ENCODE measurements around the gene FAM72A. TPM values are rescaled to one million over a fixed set of nuclear protein-coding genes. Genes with fewer than 3 reads are reported as not detected.
"Not testable (repeated sequence)": the region's sequence is repeated elsewhere in the genome, so short reads cannot be mapped to it uniquely, and the experiment has no call there.

The FAM72A gene
- polyA plus RNA-seq = 1 to 10 TPM; 2.5 to 3.1 TPM

- not testable (repeated sequence) for H3K9me3 ChIP-seq (ENCODE audit: control insufficient read depth in 2 of 2, insufficient read depth in 1 of 2, low read depth in 1 of 2, low read length in 1 of 2); H3K27me3 ChIP-seq (ENCODE audit: control insufficient read depth in 1 of 2, insufficient read depth in 2 of 2, low read length in 2 of 2); H3K4me1 ChIP-seq (ENCODE audit: control insufficient read depth in 2 of 2, insufficient read depth in 2 of 2, low read length in 1 of 2); H3K36me3 ChIP-seq (ENCODE audit: control insufficient read depth in 2 of 2, insufficient read depth in 2 of 2, low read length in 1 of 2)
- peak within 1 kb of the TSS; percentile 70 to 82 for H3K27ac ChIP-seq (ENCODE audit: low read depth in 2 of 2, low read length in 1 of 2)
- WGBS, 2 donors = 0% methylated on average over 18 to 22 of the region's 36 CpGs
- peak within 1 kb of the TSS; percentile 45 to 52 for H3K4me3 ChIP-seq (ENCODE audit: low read depth in 1 of 2, low read length in 2 of 2)
Observed at GRCh38 chr1:206202789-206203363, at the start of gene FAM72A. Gene FAM72A (minus strand): TSS chr1:206202839. CDS start chr1:206202025, 814 bp downstream.

- H3K9me3 ChIP-seq (ENCODE audit: control insufficient read depth in 2 of 2, insufficient read depth in 1 of 2, low read depth in 1 of 2, low read length in 1 of 2); H3K36me3 ChIP-seq (ENCODE audit: control insufficient read depth in 2 of 2, insufficient read depth in 2 of 2, low read length in 1 of 2); H3K27ac ChIP-seq (ENCODE audit: low read depth in 2 of 2, low read length in 1 of 2); H3K4me3 ChIP-seq (ENCODE audit: low read depth in 1 of 2, low read length in 2 of 2); H3K27me3 ChIP-seq (ENCODE audit: control insufficient read depth in 1 of 2, insufficient read depth in 2 of 2, low read length in 2 of 2); H3K4me1 ChIP-seq (ENCODE audit: control insufficient read depth in 2 of 2, insufficient read depth in 2 of 2, low read length in 1 of 2): not testable (repeated sequence)
- WGBS, 2 donors = 62 to 68% methylated on average over 2 of the region's 3 CpGs
Observed at GRCh38 chr1:206250953-206251681, 48.5 kb upstream of the FAM72A start.

GRCh38 chr1:206246129-206246886 is 43.7 kb upstream of the FAM72A start:
- H3K4me3 ChIP-seq (ENCODE audit: low read depth in 1 of 2, low read length in 2 of 2) = not testable (repeated sequence)
- no CpG with 5 or more reads among the region's 10 CpGs for WGBS, 2 donors

GRCh38 chr1:206245479-206245878 is 42.8 kb upstream of the FAM72A start:
- not testable (repeated sequence) for H3K9me3 ChIP-seq (ENCODE audit: control insufficient read depth in 2 of 2, insufficient read depth in 1 of 2, low read depth in 1 of 2, low read length in 1 of 2); H3K27ac ChIP-seq (ENCODE audit: low read depth in 2 of 2, low read length in 1 of 2); H3K27me3 ChIP-seq (ENCODE audit: control insufficient read depth in 1 of 2, insufficient read depth in 2 of 2, low read length in 2 of 2); H3K36me3 ChIP-seq (ENCODE audit: control insufficient read depth in 2 of 2, insufficient read depth in 2 of 2, low read length in 1 of 2); H3K4me3 ChIP-seq (ENCODE audit: low read depth in 1 of 2, low read length in 2 of 2); H3K4me1 ChIP-seq (ENCODE audit: control insufficient read depth in 2 of 2, insufficient read depth in 2 of 2, low read length in 1 of 2)
- WGBS, 2 donors = 89 to 97% methylated on average over 1 of the region's 3 CpGs

More at GRCh38 chr1:206246129-206246886, 43.7 kb upstream of the FAM72A start:
- not testable (repeated sequence) for H3K27me3 ChIP-seq (ENCODE audit: control insufficient read depth in 1 of 2, insufficient read depth in 2 of 2, low read length in 2 of 2); H3K4me1 ChIP-seq (ENCODE audit: control insufficient read depth in 2 of 2, insufficient read depth in 2 of 2, low read length in 1 of 2); H3K9me3 ChIP-seq (ENCODE audit: control insufficient read depth in 2 of 2, insufficient read depth in 1 of 2, low read depth in 1 of 2, low read length in 1 of 2); H3K36me3 ChIP-seq (ENCODE audit: control insufficient read depth in 2 of 2, insufficient read depth in 2 of 2, low read length in 1 of 2); H3K27ac ChIP-seq (ENCODE audit: low read depth in 2 of 2, low read length in 1 of 2)

- not testable (repeated sequence) for H3K9me3 ChIP-seq (ENCODE audit: control insufficient read depth in 2 of 2, insufficient read depth in 1 of 2, low read depth in 1 of 2, low read length in 1 of 2); H3K4me3 ChIP-seq (ENCODE audit: low read depth in 1 of 2, low read length in 2 of 2); H3K27ac ChIP-seq (ENCODE audit: low read depth in 2 of 2, low read length in 1 of 2); H3K36me3 ChIP-seq (ENCODE audit: control insufficient read depth in 2 of 2, insufficient read depth in 2 of 2, low read length in 1 of 2); H3K27me3 ChIP-seq (ENCODE audit: control insufficient read depth in 1 of 2, insufficient read depth in 2 of 2, low read length in 2 of 2); H3K4me1 ChIP-seq (ENCODE audit: control insufficient read depth in 2 of 2, insufficient read depth in 2 of 2, low read length in 1 of 2)
- WGBS, 2 donors = 57 to 75% methylated on average over 3 of the region's 3 CpGs
Observed at GRCh38 chr1:206243335-206243734, 40.7 kb upstream of the FAM72A start.

GRCh38 chr1:206240288-206240687 is 37.6 kb upstream of the FAM72A start:
- not testable (repeated sequence) for H3K9me3 ChIP-seq (ENCODE audit: control insufficient read depth in 2 of 2, insufficient read depth in 1 of 2, low read depth in 1 of 2, low read length in 1 of 2); H3K4me3 ChIP-seq (ENCODE audit: low read depth in 1 of 2, low read length in 2 of 2); H3K27me3 ChIP-seq (ENCODE audit: control insufficient read depth in 1 of 2, insufficient read depth in 2 of 2, low read length in 2 of 2); H3K4me1 ChIP-seq (ENCODE audit: control insufficient read depth in 2 of 2, insufficient read depth in 2 of 2, low read length in 1 of 2); H3K36me3 ChIP-seq (ENCODE audit: control insufficient read depth in 2 of 2, insufficient read depth in 2 of 2, low read length in 1 of 2); H3K27ac ChIP-seq (ENCODE audit: low read depth in 2 of 2, low read length in 1 of 2)
- WGBS, 2 donors = 88 to 92% methylated on average over 3 to 4 of the region's 4 CpGs

GRCh38 chr1:206235190-206235589 is 32.6 kb upstream of the FAM72A start:
- not testable (repeated sequence) for H3K27ac ChIP-seq (ENCODE audit: low read depth in 2 of 2, low read length in 1 of 2); H3K9me3 ChIP-seq (ENCODE audit: control insufficient read depth in 2 of 2, insufficient read depth in 1 of 2, low read depth in 1 of 2, low read length in 1 of 2); H3K4me1 ChIP-seq (ENCODE audit: control insufficient read depth in 2 of 2, insufficient read depth in 2 of 2, low read length in 1 of 2); H3K36me3 ChIP-seq (ENCODE audit: control insufficient read depth in 2 of 2, insufficient read depth in 2 of 2, low read length in 1 of 2); H3K27me3 ChIP-seq (ENCODE audit: control insufficient read depth in 1 of 2, insufficient read depth in 2 of 2, low read length in 2 of 2); H3K4me3 ChIP-seq (ENCODE audit: low read depth in 1 of 2, low read length in 2 of 2)
- WGBS, 2 donors = no CpG with 5 or more reads among the region's 2 CpGs

- H3K27me3 ChIP-seq (ENCODE audit: control insufficient read depth in 1 of 2, insufficient read depth in 2 of 2, low read length in 2 of 2); H3K36me3 ChIP-seq (ENCODE audit: control insufficient read depth in 2 of 2, insufficient read depth in 2 of 2, low read length in 1 of 2); H3K9me3 ChIP-seq (ENCODE audit: control insufficient read depth in 2 of 2, insufficient read depth in 1 of 2, low read depth in 1 of 2, low read length in 1 of 2); H3K4me3 ChIP-seq (ENCODE audit: low read depth in 1 of 2, low read length in 2 of 2); H3K27ac ChIP-seq (ENCODE audit: low read depth in 2 of 2, low read length in 1 of 2); H3K4me1 ChIP-seq (ENCODE audit: control insufficient read depth in 2 of 2, insufficient read depth in 2 of 2, low read length in 1 of 2): not testable (repeated sequence)
- 82 to 83% methylated on average over 1 to 3 of the region's 3 CpGs for WGBS, 2 donors
Observed at GRCh38 chr1:206234189-206234916, 31.7 kb upstream of the FAM72A start.

- not testable (repeated sequence) for H3K27ac ChIP-seq (ENCODE audit: low read depth in 2 of 2, low read length in 1 of 2); H3K4me1 ChIP-seq (ENCODE audit: control insufficient read depth in 2 of 2, insufficient read depth in 2 of 2, low read length in 1 of 2); H3K27me3 ChIP-seq (ENCODE audit: control insufficient read depth in 1 of 2, insufficient read depth in 2 of 2, low read length in 2 of 2); H3K9me3 ChIP-seq (ENCODE audit: control insufficient read depth in 2 of 2, insufficient read depth in 1 of 2, low read depth in 1 of 2, low read length in 1 of 2); H3K4me3 ChIP-seq (ENCODE audit: low read depth in 1 of 2, low read length in 2 of 2); H3K36me3 ChIP-seq (ENCODE audit: control insufficient read depth in 2 of 2, insufficient read depth in 2 of 2, low read length in 1 of 2)
- WGBS, 2 donors = 55 to 56% methylated on average over 2 to 3 of the region's 5 CpGs
Observed at GRCh38 chr1:206232970-206233645, 30.5 kb upstream of the FAM72A start.
